DMS114 treated with DMSO at 0.1 percent for 48 hours (cell line): ENCODE data around the gene PARD3B.

Experiments
- DNase-seq: peaks from one replicate; lab custom pipeline; 2025; ENCODE audit not compliant: unreplicated experiment; lab: John Stamatoyannopoulos, UW

Gene PARD3B

DNA sequence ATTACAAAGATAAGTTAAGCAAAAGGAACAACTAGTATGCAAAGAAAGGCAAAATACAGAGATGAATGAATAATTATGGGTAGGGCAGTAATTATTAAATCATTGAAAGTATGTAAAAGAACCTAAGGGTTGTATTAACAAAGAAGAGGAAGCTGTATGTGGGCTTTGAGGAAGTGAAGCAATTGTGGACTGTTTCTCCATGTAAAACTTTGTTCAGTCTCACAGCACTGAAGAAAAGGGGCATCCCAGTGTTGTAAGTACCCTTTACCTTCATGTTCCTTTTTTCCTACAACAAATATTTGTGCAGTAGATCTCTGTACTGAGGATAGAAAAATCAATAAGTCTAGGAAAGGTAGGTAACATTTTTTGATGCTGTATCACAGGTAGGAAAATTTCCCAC lies 748.3 kb downstream of the PARD3B start:
- no peak for DNase-seq

DNA sequence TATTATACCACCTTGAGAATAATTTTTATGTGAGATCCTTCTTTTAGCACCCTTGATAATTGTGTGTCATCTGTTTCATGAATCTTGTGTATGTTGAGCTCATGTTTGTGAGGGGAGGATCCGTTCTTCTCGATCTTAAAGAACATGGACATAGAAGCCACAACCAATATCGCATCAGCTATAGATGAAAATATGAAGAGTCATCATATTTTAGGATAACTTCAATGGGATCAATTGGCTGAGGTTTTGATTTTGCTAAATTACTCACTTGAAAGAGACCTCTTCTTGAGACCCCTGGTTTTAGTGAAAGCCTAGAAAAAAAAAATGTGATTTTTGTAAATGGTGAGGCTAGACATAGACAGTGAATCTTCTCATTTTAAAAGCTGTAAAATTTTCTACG lies 751.7 kb downstream of the PARD3B start:
- no peak for DNase-seq

DNA sequence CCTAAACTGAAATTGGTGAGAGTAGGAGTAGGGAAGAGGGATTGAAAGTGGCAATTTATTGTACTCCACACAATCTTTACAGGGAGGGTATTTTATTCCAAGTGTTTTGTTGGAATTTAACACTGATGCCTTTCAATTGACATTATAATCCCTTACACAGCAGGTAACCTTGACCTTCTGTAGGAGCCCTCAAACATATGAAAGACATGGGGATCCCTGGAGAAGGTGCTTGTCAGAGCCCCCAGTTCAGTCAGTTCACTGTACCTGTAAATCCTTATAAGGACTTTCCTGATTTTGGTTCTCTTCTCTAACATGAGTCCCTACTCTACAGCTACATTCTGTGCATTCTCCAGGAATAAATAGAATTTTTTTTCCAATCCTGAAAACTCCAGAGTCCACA lies 752.1 kb downstream of the PARD3B start:
- DNase-seq, result no peak

DNA sequence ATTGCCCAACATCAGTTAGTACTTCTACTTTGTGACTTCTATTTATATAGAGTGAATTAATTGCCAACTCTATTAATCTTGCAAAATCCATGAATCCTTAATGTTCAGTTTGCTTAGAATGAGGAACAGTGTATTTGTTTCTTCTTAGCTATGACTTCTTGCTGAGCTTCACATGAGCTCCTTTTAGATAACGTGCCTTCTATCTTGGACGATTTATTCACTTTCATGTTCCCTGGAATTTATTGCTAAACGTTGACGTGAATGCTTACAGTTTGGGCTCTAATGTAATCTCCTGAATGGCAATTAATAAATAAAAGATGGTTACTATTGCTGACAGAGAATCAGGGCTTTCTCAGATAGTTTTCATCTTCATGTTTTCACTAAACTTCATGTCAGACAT lies 752.6 kb downstream of the PARD3B start:
- no peak for DNase-seq

DNA sequence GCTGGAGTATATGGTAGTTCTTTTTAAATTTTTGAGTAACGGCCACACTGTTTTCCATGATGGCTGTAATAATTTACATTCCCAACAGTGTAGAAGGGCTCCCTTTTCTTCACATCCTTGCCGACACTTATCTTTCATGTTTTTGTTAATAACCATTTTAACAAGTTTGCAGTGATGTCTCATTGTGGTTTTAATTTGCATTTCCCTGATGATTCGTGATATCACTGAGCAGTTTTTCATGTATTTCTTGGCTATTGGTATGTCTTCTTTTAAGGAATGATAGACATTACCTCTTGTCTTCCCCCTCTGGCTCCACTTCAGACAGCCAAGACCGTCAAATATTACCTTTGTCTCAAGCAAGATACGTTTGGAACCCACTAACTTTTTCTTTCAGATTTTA lies 765.9 kb downstream of the PARD3B start:
- no peak for DNase-seq

DNA sequence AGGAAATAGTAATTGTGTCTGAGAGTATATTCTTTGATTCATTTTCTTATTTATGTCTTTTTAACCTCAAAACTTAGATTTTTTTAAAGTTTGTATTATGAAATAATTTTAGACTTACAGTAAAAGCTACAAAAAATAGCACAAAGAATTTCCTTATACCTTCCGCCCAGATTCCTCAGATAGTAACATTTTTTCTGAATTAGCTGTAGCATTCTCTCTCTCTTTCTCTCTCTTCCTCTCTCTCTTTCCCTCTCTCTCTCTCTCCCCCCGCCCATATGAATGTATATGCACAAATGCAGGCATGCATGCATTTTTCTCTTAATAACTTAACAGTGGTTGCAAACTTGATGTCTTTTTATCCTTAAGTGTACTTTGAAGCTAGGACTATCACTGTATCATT lies 776.0 kb downstream of the PARD3B start:
- no peak for DNase-seq

DNA sequence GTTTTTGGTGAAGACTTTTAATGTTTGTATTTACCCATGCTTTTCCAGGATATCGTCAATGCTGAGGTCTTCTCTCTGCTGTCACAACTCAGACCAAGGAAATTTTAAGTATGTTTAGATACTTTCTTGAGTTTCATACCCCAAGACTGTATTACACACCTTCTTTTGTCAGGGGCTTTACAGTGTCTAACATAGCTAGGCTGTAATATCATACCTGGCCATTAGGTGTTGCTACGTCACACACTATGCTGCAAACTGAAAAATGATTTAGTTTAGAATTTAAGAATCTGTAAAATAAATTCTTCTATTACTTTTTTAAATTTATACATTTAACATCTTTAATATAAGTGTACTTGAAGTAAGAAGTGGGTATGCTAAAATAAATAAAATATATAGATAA lies 778.7 kb downstream of the PARD3B start:
- no peak for DNase-seq

DNA sequence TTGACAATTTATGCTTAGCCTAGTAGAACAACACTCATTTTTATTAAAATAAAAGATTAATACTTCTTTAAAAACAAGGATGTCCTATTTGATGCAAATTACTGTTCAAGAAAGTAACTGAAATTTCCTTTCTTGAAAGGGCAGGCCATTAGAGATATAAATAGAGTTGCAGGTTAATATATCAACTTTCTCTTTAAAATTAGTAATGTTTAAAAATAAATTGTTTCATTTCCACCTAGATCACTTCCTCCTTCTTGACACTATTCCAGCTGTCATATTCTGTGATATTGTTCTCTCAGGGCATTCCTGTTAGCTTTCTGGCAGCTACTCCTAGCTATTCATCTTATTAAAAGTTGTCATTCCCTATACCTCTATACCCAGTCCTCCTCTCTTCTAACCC lies 779.1 kb downstream of the PARD3B start:
- no peak for DNase-seq

DNA sequence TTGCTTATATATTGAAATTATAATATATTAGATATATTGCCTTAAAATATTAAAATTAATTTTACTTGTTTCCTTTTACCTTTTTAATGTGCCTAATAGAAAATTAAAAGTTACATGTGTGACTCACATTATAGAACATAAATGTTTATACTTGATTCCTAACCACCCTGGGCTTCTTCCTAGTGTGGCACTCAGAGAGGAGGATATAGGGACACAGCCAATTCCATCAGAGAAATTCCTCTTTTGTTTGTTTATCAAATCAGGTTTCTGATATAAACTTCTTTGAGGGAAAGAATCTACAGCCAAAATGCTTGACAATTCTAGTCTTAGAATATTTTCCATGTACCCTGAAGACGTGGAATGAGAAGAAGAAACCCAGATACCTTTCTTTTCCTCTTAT lies 788.1 kb downstream of the PARD3B start:
- no peak for DNase-seq

DNA sequence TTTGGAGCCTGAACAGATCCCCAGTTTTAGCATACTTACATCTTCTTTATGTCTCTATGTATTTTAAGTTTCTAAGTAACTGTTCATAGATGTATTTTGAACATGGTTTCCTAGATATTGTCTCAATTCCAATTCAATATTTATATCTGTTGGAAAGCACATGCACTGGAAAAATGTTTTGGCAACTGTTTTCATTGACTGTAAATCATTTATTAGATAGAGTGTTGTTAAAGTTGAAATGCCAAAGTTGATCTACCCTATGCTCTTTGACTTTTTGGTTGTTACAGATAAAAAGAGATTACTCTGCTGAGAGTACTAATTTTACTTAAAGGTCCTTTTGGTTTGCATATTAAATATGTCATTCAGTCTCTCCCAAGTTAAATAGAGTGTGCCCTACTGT lies 792.0 kb downstream of the PARD3B start:
- DNase-seq, result no peak

DNA sequence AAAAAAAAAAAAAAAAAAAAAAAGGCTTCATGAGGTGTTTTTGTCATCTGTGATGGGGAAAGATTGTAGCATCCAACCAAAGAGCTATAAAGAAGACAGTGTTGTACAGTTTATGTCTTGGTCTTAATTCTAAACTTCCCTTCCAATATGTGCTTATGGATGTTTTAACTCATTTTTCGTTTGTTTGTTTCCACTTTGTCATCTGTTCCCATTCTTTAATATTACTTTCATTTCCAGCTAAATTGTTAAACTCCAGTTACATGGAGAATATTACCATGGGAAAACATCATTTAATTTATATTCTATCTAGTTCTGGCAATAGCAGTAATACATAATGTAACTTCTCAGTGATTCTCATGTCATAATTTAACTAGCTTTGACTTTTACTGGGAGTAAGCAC lies 792.9 kb downstream of the PARD3B start:
- no peak for DNase-seq

DNA sequence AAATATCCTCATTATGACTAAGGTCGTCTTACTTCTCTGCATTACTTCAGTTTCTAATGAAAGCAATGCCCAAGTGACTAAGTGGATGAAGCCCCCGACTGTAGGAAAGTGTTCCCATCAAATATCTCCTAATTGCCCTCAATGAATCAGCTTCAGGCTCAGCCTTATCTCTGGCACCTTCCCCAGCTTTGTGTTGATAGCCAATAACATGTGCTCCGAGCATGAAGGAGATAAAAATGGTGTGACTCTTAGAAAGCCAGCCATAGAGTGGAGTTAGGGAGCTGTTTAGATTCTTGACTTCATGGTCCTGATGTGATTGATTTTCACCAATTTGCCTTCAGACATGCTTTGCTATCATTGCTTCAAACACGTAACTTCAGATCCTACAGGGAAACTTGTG lies 797.8 kb downstream of the PARD3B start:
- DNase-seq, result no peak

DNA sequence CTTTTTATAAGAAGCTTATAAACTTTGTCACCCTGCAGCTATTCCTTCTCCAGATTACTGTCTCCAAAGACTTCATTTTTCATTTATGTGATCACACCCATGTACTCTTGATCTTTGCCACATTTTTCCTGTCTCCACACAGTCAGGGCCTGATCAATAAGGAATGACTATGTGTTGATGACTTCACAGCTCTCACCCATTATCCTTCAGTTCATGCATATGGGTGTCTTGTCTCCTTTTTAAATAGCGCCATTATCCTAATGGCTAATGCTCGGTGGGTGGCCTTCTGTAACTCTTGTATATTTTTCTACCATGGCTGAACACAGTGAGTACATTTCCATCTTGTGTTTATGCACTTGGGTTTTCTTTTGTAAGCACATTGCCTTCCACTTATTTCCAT lies 801.4 kb downstream of the PARD3B start:
- DNase-seq, result no peak

DNA sequence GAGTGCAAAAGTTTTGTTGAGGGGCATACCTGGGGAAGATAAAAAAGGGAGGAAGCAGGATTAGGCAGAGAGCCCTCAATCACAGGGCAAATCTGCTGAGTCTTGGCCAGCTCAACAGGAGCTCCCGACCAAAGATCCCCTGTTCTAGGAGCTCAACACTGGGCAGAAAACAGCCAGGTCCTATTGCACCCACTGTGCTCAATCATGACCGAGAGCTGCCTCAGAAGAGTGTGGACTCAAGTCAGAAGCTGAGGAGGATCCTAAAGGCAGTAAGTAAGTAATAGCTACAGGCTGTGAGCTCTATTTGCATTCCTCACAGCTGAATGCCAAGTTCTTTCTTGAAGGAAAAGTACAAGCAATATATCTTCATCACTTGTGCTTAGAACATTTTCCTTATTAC lies 802.6 kb downstream of the PARD3B start:
- DNase-seq, result no peak

DNA sequence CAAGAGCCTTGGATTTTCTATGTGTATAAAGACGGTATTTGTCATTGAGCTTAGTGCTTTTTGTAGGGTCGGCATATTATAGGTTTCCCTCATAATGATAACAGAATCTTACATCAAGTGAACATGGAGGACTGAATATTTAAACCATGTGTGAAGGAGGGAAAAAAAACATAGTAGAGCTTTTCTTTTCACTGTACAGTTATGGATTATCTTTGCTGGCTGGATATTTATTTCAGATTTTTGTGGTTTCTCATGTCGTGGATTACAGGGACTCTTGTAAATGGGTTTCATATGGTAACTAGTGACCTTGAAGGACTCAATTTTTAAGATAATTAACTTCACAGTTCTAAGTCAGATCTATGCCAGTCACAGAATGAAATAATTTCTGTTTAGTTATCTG lies 806.8 kb downstream of the PARD3B start:
- no peak for DNase-seq

DNA sequence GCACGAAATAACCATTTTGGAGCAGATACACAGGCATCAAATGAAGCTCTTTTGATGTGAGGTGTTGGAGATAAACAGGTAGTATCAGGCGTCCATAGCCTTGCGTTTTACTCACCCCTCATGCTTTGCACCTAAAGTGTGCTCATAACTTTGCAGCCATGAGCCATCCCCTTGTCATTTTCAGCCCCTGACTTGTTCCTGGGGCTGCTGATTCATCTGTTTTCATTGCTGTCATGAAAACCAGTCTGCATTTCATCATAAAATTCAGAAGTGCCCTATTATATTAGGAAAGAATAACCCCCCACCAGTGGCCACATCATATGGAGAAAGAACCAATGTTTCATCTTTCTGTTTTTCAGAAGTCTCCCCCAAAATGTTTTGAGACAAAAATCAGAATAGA lies 807.3 kb downstream of the PARD3B start:
- DNase-seq, result no peak

DNA sequence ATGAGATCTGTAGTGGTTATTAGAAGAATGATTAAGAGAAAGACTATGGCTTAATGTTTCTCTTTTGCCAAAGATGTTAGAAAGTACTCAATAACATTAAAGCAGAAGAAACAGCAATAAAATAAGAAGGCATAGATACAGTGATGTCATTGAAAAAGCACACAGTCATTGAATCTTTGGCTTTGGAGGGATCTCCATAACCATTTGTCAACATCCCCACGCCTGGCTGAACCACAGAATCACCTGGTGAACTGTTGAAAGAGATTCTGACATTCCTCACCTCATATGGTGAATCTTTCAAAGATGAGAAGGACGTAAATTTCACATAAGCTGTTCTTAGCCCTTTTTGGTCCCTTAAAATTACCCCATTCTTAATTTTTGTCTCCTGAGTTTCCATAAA lies 812.5 kb downstream of the PARD3B start:
- no peak for DNase-seq

DNA sequence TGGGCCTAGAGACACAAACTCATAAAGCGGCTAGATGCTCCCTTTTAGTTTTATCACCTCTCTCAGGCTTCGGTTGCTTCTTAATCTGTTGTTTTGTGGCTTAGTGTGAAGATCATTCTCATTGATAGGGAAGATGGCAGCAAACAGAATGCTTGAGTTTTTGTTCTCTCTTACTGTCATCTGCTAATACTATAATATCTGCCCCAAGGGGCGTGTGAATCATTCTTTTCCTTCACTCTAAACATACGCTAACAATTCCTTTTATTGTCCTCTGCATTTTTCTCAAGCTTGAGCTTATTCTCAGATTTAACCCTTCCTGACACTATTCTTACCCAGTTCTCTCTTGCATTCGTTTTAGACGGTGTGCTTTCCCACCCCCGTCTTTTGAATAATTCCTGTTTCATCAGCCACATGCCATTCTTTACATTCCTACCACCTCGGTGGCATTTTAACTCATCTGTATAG lies 813.1 kb downstream of the PARD3B start:
- no peak for DNase-seq

DNA sequence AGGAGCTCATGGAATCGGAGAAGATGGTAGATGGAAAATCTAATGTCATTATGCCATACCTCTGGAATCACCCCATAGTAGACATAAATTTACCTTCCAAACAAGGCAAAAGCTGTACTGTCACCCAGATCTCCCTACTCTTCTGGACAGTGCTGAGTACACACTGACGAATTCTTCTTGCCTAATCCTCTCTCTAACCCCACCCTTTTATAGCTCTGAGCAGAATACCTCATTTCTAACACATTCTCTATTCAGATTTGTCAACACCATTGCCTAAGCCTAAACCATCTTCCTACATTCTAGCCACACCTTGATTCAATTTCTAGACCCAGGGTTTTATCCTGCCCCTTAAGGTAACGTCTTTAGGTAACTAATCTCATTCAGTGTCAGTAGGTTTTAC lies 816.0 kb downstream of the PARD3B start:
- DNase-seq, result no peak

DNA sequence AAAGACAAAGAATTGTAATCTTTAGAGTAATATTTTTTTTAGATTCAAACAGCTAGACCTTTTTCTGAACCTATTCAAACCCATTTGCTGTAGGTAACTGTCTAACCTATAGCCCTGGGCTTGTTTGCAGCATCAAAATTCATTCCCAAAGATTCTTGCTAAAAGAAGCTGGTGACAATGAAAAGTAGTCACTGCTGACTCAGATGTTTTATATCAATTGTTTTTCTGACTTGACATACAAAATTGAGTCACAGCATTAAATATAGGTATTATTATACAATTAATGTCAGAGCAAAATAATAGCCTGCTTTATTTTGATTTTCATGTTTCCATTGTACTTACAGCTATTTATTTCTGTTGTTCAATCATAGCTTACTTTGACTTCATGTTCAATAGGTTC lies 816.7 kb downstream of the PARD3B start:
- no peak for DNase-seq

DNA sequence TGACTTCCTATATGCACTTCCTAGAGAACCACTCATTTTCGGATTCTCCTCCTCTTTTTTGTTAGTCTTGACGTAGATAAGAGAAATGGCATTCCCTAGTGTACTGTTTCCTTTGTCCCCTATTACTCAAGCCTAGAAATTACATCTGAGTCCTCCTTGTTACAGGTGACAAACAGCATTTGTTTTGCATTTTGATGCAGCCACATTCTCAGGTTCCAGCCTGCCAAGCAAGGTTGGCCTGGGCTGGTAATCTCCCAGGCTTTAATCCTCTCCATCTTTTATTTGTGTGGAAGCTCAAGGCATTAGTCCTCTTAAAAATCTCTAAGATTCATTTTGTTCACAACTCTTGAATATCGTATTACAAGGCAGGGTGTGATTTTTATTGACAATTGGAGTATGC lies 819.0 kb downstream of the PARD3B start:
- no peak for DNase-seq

DNA sequence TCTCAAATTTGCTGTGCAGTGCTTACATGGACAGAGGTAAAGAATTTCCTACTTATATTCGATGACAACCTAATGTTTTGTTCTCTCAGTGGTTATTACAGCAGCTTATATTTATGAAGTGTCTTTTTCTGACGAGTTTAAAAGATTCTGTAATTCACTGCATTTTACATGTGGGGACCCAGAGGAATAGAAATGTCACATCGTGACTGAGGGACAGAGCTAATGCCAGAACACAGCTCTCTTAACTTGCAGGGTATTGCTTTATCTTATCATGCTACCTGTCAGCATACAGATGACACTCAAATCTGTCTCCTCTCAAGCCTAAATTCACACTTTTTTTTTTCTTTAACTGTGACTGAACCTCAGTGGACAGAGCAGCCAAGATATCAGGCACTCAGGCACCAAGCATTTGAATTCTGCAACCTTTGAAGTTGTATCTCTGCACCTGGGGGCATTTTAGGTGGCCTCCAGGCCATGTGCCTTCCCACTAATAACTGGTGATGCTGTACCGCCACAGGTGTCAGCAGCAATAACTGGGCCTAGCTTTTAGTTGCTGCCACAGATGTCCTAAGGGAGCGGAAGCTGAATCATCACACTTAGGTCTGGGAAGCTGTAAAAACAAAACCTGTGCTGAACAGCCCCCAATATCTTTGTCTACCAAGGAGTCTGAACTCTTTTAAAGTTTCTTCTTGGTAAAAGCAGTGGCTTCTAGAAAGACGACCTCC lies 821.2 kb downstream of the PARD3B start:
- no peak for DNase-seq

DNA sequence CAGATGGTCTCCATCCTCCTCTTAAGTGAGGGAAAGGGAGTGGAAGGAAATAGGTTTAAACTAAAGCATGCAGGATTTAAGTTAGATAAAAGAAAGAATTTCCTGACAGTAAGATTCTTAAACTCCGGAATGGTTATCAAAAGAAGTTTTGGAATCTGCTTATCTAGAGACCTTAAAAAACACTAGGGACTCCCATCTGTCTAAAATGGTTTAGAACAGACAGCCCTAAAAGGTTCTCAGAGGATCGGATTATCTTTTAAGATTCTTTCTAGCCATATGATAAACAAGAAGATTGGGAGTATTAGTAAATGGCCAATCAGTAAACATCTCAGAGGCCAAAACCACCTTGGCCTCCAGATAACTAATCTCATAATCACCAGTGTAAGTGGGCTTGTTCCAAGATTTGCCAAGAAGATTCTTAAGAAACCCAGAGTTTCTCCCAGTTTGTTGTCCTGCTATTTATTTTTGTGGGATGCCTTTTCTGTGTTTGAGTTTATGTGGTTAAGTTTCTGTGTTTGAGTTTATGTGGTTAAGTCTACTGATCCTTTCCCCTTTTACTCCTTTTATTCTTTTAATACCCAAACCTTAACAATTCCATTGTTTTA lies 822.2 kb downstream of the PARD3B start:
- DNase-seq, result no peak
